Gastrocnemius medialis (tissue), 4 donors: ENCODE measurements around the gene EIF3I.

Experiments used
- CTCF ChIP-seq, 5 experiments: fragments of 450-650 bp in 3 of 5; fragments of 200-600 bp in 2 of 5; sonication (generic) in 2 of 5; IDR thresholded peaks in 4 of 5; conservative IDR thresholded peaks in 1 of 5; 1 replicate in 4 of 5; 2 replicates in 1 of 5; pipeline ENCODE4 v1.5.1; 2016 to 2019; ENCODE audit warnings: antibody characterized with exemption in 5 of 5, mild to moderate bottlenecking in 3 of 5, moderate library complexity in 3 of 5
- POLR2A ChIP-seq, 2 donors: fragments of 450-650 bp; IDR thresholded peaks; one replicate each; pipeline ENCODE4 v1.6.1; 2017; ENCODE audit warnings: antibody characterized with exemption in 2 of 2, mild to moderate bottlenecking in 2 of 2, moderate library complexity in 2 of 2

- TF ChIP-seq CTCF (IDR thresholded peaks at IDR 0.05 in 4 of 5, conservative IDR thresholded peaks at IDR 0.05 in 1 of 5), result no peak
- no peak for TF ChIP-seq POLR2A (IDR thresholded peaks at IDR 0.05)
These were observed 50.6 kb downstream of the EIF3I start for GRCh38 chr1:32272557-32273390.
